B cell (primary cell): ENCODE measurements around the gene TRPV5. TPM values are rescaled to one million over a fixed set of nuclear protein-coding genes. Genes with fewer than 3 reads are reported as not detected.

Experiments
- ATAC-seq: fragments of 200-7000 bp; cut with Tn5 transposase; one replicate; pipeline ENCODE4 v1.10.0; 2021; ENCODE audit warnings: low read depth, mild to moderate bottlenecking, moderate number of reproducible peaks, moderate library complexity
- CTCF ChIA-PET: fragments of 350-600 bp; sonication (Branson Sonifier 250); formaldehyde crosslinking; loops from one replicate; lab custom pipeline; 2021; ENCODE audit warnings: antibody characterized with exemption, inconsistent platforms; lab: Charles Lee
- POLR2A ChIA-PET: fragments of 350-600 bp; sonication (Branson Sonifier 250); formaldehyde crosslinking; loops from one replicate; lab custom pipeline; 2021; ENCODE audit warnings: antibody characterized with exemption; lab: Charles Lee
- DNase-seq: peaks from one replicate; pipeline ENCODE4 v3.0.0; 2013
- H2AFZ ChIP-seq: 2 replicates; pipeline ENCODE4 v1.6.1; 2012; ENCODE audit warnings: mild to moderate bottlenecking, low read depth, low read length; ENCODE audit not compliant: insufficient read depth, poor library complexity, severe bottlenecking
- H3K27ac ChIP-seq, 2 donors: 1 replicate in 1 of 2; 2 replicates in 1 of 2; pipeline ENCODE4 v1.5.1; 2012 to 2013; ENCODE audit warnings: low read length in 2 of 2, mild to moderate bottlenecking in 2 of 2, moderate library complexity in 1 of 2
- H3K27me3 ChIP-seq, 4 experiments: fragments of 200-600 bp in 1 of 4; sonication (generic) in 1 of 4; replicated peaks in 1 of 4; 1 replicate in 2 of 4; 2 replicates in 2 of 4; pipeline versions ENCODE4 v1.6.1 to v1.7.0; 2013 to 2016; ENCODE audit warnings: low read length in 3 of 4, mild to moderate bottlenecking in 2 of 4, mixed read lengths in 1 of 4, moderate library complexity in 1 of 4; ENCODE audit not compliant: insufficient read depth in 4 of 4, control insufficient read depth in 3 of 4; ENCODE audit errors: control extremely low read depth in 1 of 4
- H3K36me3 ChIP-seq, 2 experiments: replicated peaks in 1 of 2; 1 replicate in 1 of 2; 2 replicates in 1 of 2; pipeline versions ENCODE4 v1.6.1 to v1.7.1; 2013; ENCODE audit warnings: low read length in 1 of 2; ENCODE audit not compliant: insufficient read depth in 2 of 2, control insufficient read depth in 1 of 2; ENCODE audit errors: control extremely low read depth in 1 of 2, extremely low read depth in 1 of 2
- H3K4me1 ChIP-seq, 2 donors: fragments of 200-600 bp in 1 of 2; sonication (generic) in 1 of 2; 1 replicate in 1 of 2; 2 replicates in 1 of 2; pipeline versions ENCODE4 v1.5.1 to v1.6.1; 2013 to 2017; ENCODE audit warnings: low read length in 2 of 2; ENCODE audit not compliant: control insufficient read depth in 2 of 2, insufficient read depth in 2 of 2
- H3K4me2 ChIP-seq: replicated peaks from 2 replicates; pipeline ENCODE3; 2012; ENCODE audit warnings: mild to moderate bottlenecking, low read depth, low read length; ENCODE audit not compliant: poor library complexity, severe bottlenecking
- H3K4me3 ChIP-seq, 5 experiments: fragments of 200-600 bp in 1 of 5; sonication (generic) in 1 of 5; 1 replicate in 3 of 5; 2 replicates in 2 of 5; pipeline versions ENCODE4 v1.5.1 to v1.7.0; 2011 to 2016; ENCODE audit warnings: low read length in 4 of 5, mild to moderate bottlenecking in 4 of 5, low read depth in 2 of 5, control low read depth in 1 of 5, moderate library complexity in 1 of 5; ENCODE audit not compliant: insufficient read depth in 1 of 5; ENCODE audit errors: control extremely low read depth in 1 of 5, extremely low read depth in 1 of 5
- H3K79me2 ChIP-seq: fragments of 200-600 bp; sonication (generic); one replicate; pipeline ENCODE4 v1.6.0; 2016; ENCODE audit warnings: low read length; ENCODE audit not compliant: control insufficient read depth, insufficient read depth
- H3K9ac ChIP-seq: fragments of 200-600 bp; sonication (generic); 2 replicates; pipeline ENCODE4 v1.6.1; 2017; ENCODE audit warnings: mild to moderate bottlenecking, low read length, moderate library complexity
- H3K9me3 ChIP-seq, 3 donors: one replicate each; pipeline versions ENCODE4 v1.6.1 to v1.7.1; 2013; ENCODE audit warnings: low read length in 2 of 3; ENCODE audit not compliant: control insufficient read depth in 2 of 3, insufficient read depth in 1 of 3; ENCODE audit errors: control extremely low read depth in 1 of 3
- H4K20me1 ChIP-seq: 2 replicates; pipeline ENCODE4 v1.6.0; 2012; ENCODE audit warnings: mild to moderate bottlenecking, low read length; ENCODE audit not compliant: insufficient read depth, control insufficient read depth, poor library complexity, severe bottlenecking
- H3K27ac Mint-ChIP-seq: one replicate; pipeline ENCODE4 v1.8.0; 2021; ENCODE audit warnings: mixed read lengths
- H3K27me3 Mint-ChIP-seq: one replicate; pipeline ENCODE4 v1.8.0; 2021; ENCODE audit warnings: mixed read lengths
- H3K4me1 Mint-ChIP-seq: one replicate; pipeline ENCODE4 v1.8.0; 2021; ENCODE audit warnings: mixed read lengths
- H3K4me3 Mint-ChIP-seq: one replicate; pipeline ENCODE4 v1.8.0; 2021; ENCODE audit warnings: mixed read lengths
- H3K9me3 Mint-ChIP-seq: one replicate; pipeline ENCODE4 v1.8.0; 2022; ENCODE audit warnings: mixed read lengths; ENCODE audit not compliant: insufficient read depth
- CTCF ChIP-seq: fragments of 200-600 bp; IDR thresholded peaks from one replicate; pipeline ENCODE4 v1.8.0; 2022; ENCODE audit warnings: antibody characterized with exemption, mild to moderate bottlenecking
- EZH2 ChIP-seq: IDR thresholded peaks from 2 replicates; pipeline ENCODE4 v1.6.1; 2012; ENCODE audit warnings: borderline replicate concordance, low read depth, mild to moderate bottlenecking, moderate library complexity, low read length; ENCODE audit not compliant: insufficient read depth, poor library complexity, severe bottlenecking
- WGBS: methylation state at CpG from one replicate; pipeline ENCODE4 v1.1.5; 2013; ENCODE audit warnings: missing lambda C conversion rate; ENCODE audit not compliant: insufficient coverage; 5-methylcytosine and 5-hydroxymethylcytosine counted together
- intact Hi-C: fragments of 100-400 bp; cut with micrococcal nuclease; formaldehyde crosslinking; loops from one replicate; pipeline ENCODE4 v1.10.0; 2022
- polyA plus RNA-seq: library from polyadenylated mRNA; depleted of rRNA; stranded (reverse); fragments of >200 nt; gene quantifications from 2 replicates; pipeline ENCODE4 v1.2.3, GENCODE V29; 2012
- total RNA-seq, 2 donors: library from RNA; stranded (reverse); fragments of 120-200 nt in 1 of 2; gene quantifications; 1 replicate in 1 of 2; 2 replicates in 1 of 2; pipeline versions ENCODE4 v1.2.3 to v1.2.4, GENCODE V29; 2013 to 2022

The TRPV5 gene
- total and polyA plus RNA-seq, 2 donors (not counting 1 experiment from before 2014, with no cell fraction given), result 0.03 TPM; not detected in 1

- Histone ChIP-seq H4K20me1 (no peaks in the 10 kb centered on the region), H2AFZ (no peak overlapping the region), H3K79me2 (no peaks in the 10 kb centered on the region), H3K27me3 (peaks cover 0 to 9% (median 3%) of the 10 kb centered on the region in 4 experiments), H3K9ac (no peak overlapping the region), H3K9me3 (peaks cover 0 to 8% (median 3%) of the 10 kb centered on the region in 3 donors), H3K4me3 (no peak overlapping the region), H3K4me1 (no peaks in the 10 kb centered on the region), H3K36me3 (no peaks in the 10 kb centered on the region), H3K4me2 (no peak overlapping the region), H3K27ac (no peak overlapping the region)
- intact Hi-C loops, result loop anchor here (1.0 kb wide), 1 partner anchor 93 kb away; no protein-coding TSS in a partner anchor
- no peak overlapping the region for H3K27ac Mint-ChIP-seq
- H3K9me3 Mint-ChIP-seq, result no peaks in the 10 kb centered on the region
- ChIA-PET CTCF (interaction anchor here (0.8 to 3.6 kb wide), 7 partner anchors 8 to 306 kb away, joined by 3 to 21 read pairs (median 3); no protein-coding TSS in a partner anchor), POLR2A (no interaction called here)
- peak; percentile 31 for DNase-seq
- 75% methylated on average over 21 of the region's 21 CpGs for WGBS
- H3K27me3 Mint-ChIP-seq, result peaks cover 39% of the 10 kb centered on the region
- no peak overlapping the region for H3K4me3 Mint-ChIP-seq
- H3K4me1 Mint-ChIP-seq, result no peaks in the 10 kb centered on the region
- ATAC-seq, result peak; percentile 51
- TF ChIP-seq CTCF (peak; percentile 29), EZH2 (no peak)
These were observed 24.3 kb downstream of the TRPV5 start for GRCh38 chr7:142908921-142909890.

- Histone ChIP-seq H3K9ac (no peak overlapping the region), H3K4me2 (no peak overlapping the region), H3K9me3 (peaks cover 0 to 8% (median 3%) of the 10 kb centered on the region in 3 donors), H3K36me3 (no peaks in the 10 kb centered on the region), H3K27ac (no peak overlapping the region), H3K4me3 (no peak overlapping the region), H3K27me3 (peaks cover 0 to 9% (median 3%) of the 10 kb centered on the region in 4 experiments), H3K4me1 (no peaks in the 10 kb centered on the region), H3K79me2 (no peaks in the 10 kb centered on the region), H2AFZ (no peak overlapping the region), H4K20me1 (no peaks in the 10 kb centered on the region)
- H3K9me3 Mint-ChIP-seq, result no peaks in the 10 kb centered on the region
- H3K27me3 Mint-ChIP-seq, result peaks cover 34% of the 10 kb centered on the region
- H3K4me1 Mint-ChIP-seq, result no peaks in the 10 kb centered on the region
- no peak overlapping the region for H3K4me3 Mint-ChIP-seq
- WGBS, result 88% methylated on average over 8 of the region's 11 CpGs
- POLR2A ChIA-PET, result no interaction called here
- no peak overlapping the region for H3K27ac Mint-ChIP-seq
- DNase-seq (no peak), ATAC-seq (no peak)
- intact Hi-C loops, result no loop called here
- CTCF ChIA-PET, result no interaction called here
- no peak for TF ChIP-seq CTCF
- TF ChIP-seq EZH2, result no peak
These were observed 25.3 kb downstream of the TRPV5 start for GRCh38 chr7:142908290-142908689.
